Endodermal cell (in vitro differentiated cells): ENCODE measurements around the gene AAR2. TPM values are rescaled to one million over a fixed set of nuclear protein-coding genes. Genes with fewer than 3 reads are reported as not detected.

Source experiments
- DNase-seq: peaks from one replicate; pipeline ENCODE4 v3.0.0-alpha.2; 2017
- H3K27ac ChIP-seq: 2 replicates; pipeline ENCODE4 v1.5.1; 2013; ENCODE audit warnings: mild to moderate bottlenecking, low read depth, low read length, moderate library complexity
- H3K27me3 ChIP-seq: 2 replicates; pipeline ENCODE4 v1.6.1; 2013; ENCODE audit warnings: mild to moderate bottlenecking, low read length, moderate library complexity; ENCODE audit not compliant: insufficient read depth, control insufficient read depth, poor library complexity, severe bottlenecking
- H3K36me3 ChIP-seq: 2 replicates; pipeline ENCODE4 v1.7.0; 2013; ENCODE audit warnings: mild to moderate bottlenecking, low read length, moderate library complexity; ENCODE audit not compliant: control insufficient read depth, insufficient read depth
- H3K4me1 ChIP-seq: one replicate; pipeline ENCODE4 v1.7.0; 2013; ENCODE audit warnings: low read length; ENCODE audit not compliant: control insufficient read depth, insufficient read depth
- H3K4me3 ChIP-seq: 2 replicates; pipeline ENCODE4 v1.5.1; 2013; ENCODE audit warnings: mild to moderate bottlenecking, low read length, moderate library complexity
- H3K9ac ChIP-seq: 2 replicates; pipeline ENCODE4 v1.6.1; 2013; ENCODE audit warnings: mild to moderate bottlenecking, low read length, moderate library complexity; ENCODE audit not compliant: poor library complexity, severe bottlenecking; ENCODE audit errors: extremely low read depth
- H3K9me3 ChIP-seq: 2 replicates; pipeline ENCODE4 v1.6.1; 2013; ENCODE audit warnings: mild to moderate bottlenecking, low read length, moderate library complexity; ENCODE audit not compliant: control insufficient read depth
- H3K27ac Mint-ChIP-seq: 2 replicates; pipeline ENCODE4 v1.8.0; 2020; ENCODE audit warnings: mixed read lengths
- H3K27me3 Mint-ChIP-seq: 2 replicates; pipeline ENCODE4 v1.8.0; 2021; ENCODE audit warnings: mild to moderate bottlenecking, mixed read lengths; ENCODE audit not compliant: insufficient read depth
- H3K36me3 Mint-ChIP-seq: 2 replicates; pipeline ENCODE4 v1.8.0; 2020; ENCODE audit warnings: low read depth, mixed read lengths
- H3K4me1 Mint-ChIP-seq: 2 replicates; pipeline ENCODE4 v1.8.0; 2020; ENCODE audit warnings: mixed read lengths
- H3K4me3 Mint-ChIP-seq: 2 replicates; pipeline ENCODE4 v1.8.0; 2020; ENCODE audit warnings: mild to moderate bottlenecking, moderate library complexity, mixed read lengths
- H3K9me3 Mint-ChIP-seq: 2 replicates; pipeline ENCODE4 v1.8.0; 2020; ENCODE audit warnings: mild to moderate bottlenecking, mixed read lengths
- CTCF ChIP-seq: fragments of 200-600 bp; sonication (generic); conservative IDR thresholded peaks from 2 replicates; pipeline ENCODE4 v1.5.0; 2021; ENCODE audit warnings: antibody characterized with exemption, mild to moderate bottlenecking
- WGBS, 2 experiments: methylation state at CpG; one replicate each; pipeline versions ENCODE4 v1.1.5 to v1.1.7; 2013; ENCODE audit warnings: missing lambda C conversion rate in 2 of 2, mixed read lengths in 1 of 2; ENCODE audit not compliant: insufficient coverage in 1 of 2, insufficient read length in 1 of 2; 5-methylcytosine and 5-hydroxymethylcytosine counted together
- total RNA-seq, 2 donors: library from RNA; stranded (reverse); fragmentation: NEBNext Ultra II Directional in 1 of 2; extraction: Animal tissue kit (Norgen Biotek cat#: 25700) in 1 of 2; gene quantifications; 2 replicates in 1 of 2; 3 replicates in 1 of 2; pipeline ENCODE4 v1.2.1, GENCODE V29; 2021

AAR2 gene
- total RNA-seq, 2 donors from 2014 or later = 23.5 to 24.3 TPM

DNA sequence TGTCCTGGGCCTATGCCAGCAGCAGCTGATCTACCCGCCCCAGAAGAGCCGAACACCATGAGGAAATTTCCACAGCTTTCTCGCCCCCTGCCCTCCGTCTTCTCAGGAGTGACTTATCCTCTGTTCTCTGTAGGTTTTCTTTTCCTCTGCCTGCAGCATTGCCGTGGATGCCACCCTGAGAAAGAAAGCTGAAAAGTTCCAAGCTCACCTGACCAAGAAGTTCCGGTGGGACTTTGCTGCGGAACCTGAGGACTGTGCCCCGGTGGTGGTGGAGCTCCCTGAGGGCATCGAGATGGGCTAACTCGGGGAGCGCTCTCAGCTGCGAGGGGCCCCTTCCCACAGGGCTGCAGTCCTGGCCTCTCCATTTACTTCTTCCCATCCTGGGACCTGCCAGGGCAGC is 19.2 kb downstream of the AAR2 start:
- no peak for DNase-seq
- WGBS, 2 experiments = 93 to 97% methylated on average over 12 of the region's 12 CpGs
- H3K9me3 Mint-ChIP-seq = no peaks in the 10 kb centered on the region
- peaks cover 37% of the 10 kb centered on the region for H3K36me3 Mint-ChIP-seq
- no peak overlapping the region for H3K9ac ChIP-seq
- no peak for TF ChIP-seq CTCF
- H3K4me1 Mint-ChIP-seq = peaks cover 15% of the 10 kb centered on the region
- H3K4me3 ChIP-seq = no peak overlapping the region
- H3K4me1 ChIP-seq = peaks cover 4% of the 10 kb centered on the region
- no peak overlapping the region for H3K4me3 Mint-ChIP-seq
- H3K27me3 ChIP-seq = peaks cover 3% of the 10 kb centered on the region
- peaks cover 2% of the 10 kb centered on the region for H3K27me3 Mint-ChIP-seq
- H3K27ac ChIP-seq = no peak overlapping the region
- H3K36me3 ChIP-seq = peaks cover 39% of the 10 kb centered on the region
- H3K27ac Mint-ChIP-seq = no peak overlapping the region
- no peaks in the 10 kb centered on the region for H3K9me3 ChIP-seq

DNA sequence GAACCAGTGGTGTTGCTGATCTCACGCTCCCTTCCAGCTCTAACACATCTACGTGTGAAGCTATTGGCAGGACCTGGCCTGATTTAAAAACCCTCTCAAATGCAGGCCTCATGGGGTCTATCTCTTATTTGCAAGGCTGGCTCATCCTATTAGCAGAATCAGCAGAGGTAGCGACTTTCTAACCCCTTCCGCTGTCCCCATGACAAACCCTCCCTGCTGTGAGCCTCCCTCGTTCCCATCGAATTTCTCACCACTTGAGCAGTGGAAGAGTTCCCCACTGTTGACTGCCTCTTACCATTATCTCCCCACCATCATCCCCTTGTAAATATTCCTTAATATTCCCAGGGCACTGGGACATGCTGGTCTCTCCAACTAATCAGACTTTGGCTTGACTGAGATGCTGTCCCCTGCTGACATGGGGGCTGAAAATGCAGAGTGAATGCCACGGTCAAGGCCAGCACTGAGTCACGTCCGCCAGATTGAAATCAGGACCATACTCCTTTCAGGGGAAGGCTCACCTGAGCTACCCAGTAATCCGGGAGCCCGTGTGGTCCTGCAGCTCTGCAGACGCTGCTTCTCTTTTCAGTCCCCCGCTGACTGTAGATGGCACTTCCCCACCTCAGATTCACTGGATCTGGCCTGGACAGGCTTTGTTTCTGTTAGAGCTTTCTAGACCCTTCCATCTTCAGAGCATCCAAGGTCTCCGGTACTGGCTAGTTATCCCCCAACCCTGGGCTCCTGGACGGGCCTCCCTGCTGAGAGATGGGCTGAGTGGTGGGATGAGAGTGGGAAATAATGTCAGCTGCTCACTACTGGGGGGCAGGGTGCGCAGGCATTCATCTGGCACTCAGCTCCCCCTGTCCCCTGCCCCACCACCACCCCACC is 23.1 kb downstream of the AAR2 start:
- H3K27ac Mint-ChIP-seq = peak overlapping the region; percentile 46
- peaks cover 15% of the 10 kb centered on the region for H3K4me1 Mint-ChIP-seq

DNA sequence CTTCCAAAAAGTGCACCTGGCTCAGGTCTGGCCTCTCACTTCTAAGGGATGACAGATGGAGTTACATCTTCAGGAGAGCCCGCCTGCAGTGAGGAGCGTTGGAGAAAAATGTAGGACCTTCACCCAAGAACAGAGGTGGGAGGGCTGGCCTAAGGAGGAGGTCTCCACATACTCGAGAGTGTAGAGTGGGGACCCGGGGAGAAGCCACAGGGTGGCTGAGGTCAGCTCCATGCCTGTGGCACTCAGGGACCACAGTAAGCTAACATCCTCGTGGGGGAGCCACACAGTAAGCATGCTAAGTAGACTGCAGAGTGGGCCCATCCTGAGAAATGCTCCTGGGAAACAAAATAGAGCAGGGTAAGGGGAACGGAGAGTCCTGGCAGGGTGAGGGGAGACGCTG is 24.0 kb downstream of the AAR2 start:
- Histone ChIP-seq H3K9ac (no peak overlapping the region), H3K36me3 (peaks cover 13% of the 10 kb centered on the region), H3K9me3 (no peaks in the 10 kb centered on the region), H3K4me1 (peaks cover 4% of the 10 kb centered on the region), H3K27me3 (peaks cover 4% of the 10 kb centered on the region), H3K4me3 (no peak overlapping the region), H3K27ac (no peak overlapping the region)
- Mint-ChIP-seq H3K4me3 (no peak overlapping the region), H3K4me1 (peaks cover 15% of the 10 kb centered on the region), H3K36me3 (peaks cover 17% of the 10 kb centered on the region), H3K27ac (no peak overlapping the region), H3K27me3 (peaks cover 22% of the 10 kb centered on the region), H3K9me3 (no peaks in the 10 kb centered on the region)
- TF ChIP-seq CTCF = no peak
- DNase-seq = no peak
- 83 to 90% methylated on average over 7 of the region's 7 CpGs for WGBS, 2 experiments

More for the DNA sequence above, 23.1 kb downstream of the AAR2 start:
- no peak for TF ChIP-seq CTCF
- peaks cover 16% of the 10 kb centered on the region for H3K27me3 Mint-ChIP-seq
- 23 to 29% methylated on average over 13 to 16 of the region's 16 CpGs for WGBS, 2 experiments
- no peak overlapping the region for H3K9ac ChIP-seq
- peaks cover 4% of the 10 kb centered on the region for H3K27me3 ChIP-seq
- peaks cover 13% of the 10 kb centered on the region for H3K36me3 ChIP-seq
- H3K4me1 ChIP-seq = peaks cover 4% of the 10 kb centered on the region
- H3K4me3 Mint-ChIP-seq = no peak overlapping the region
- H3K9me3 ChIP-seq = no peaks in the 10 kb centered on the region
- H3K4me3 ChIP-seq = peak overlapping the region; percentile 49
- no peak overlapping the region for H3K27ac ChIP-seq
- peaks cover 19% of the 10 kb centered on the region for H3K36me3 Mint-ChIP-seq
- peak; percentile 93 for DNase-seq
- H3K9me3 Mint-ChIP-seq = no peaks in the 10 kb centered on the region
